Ramos (cell line): Measurements from ENCODE around the gene PTPRJ.
"Not testable (repeated sequence)": the region's sequence is repeated elsewhere in the genome, so short reads cannot be mapped to it uniquely, and the experiment has no call there.

Source experiments
- in situ Hi-C: fragments of 300-500 bp; cut with MboI; formaldehyde crosslinking; loops from one replicate; pipeline ENCODE4 v1.14.3; 2022; ENCODE audit warnings: low sequenced_read_pairs; ENCODE audit not compliant: unreplicated experiment

Gene PTPRJ

DNA sequence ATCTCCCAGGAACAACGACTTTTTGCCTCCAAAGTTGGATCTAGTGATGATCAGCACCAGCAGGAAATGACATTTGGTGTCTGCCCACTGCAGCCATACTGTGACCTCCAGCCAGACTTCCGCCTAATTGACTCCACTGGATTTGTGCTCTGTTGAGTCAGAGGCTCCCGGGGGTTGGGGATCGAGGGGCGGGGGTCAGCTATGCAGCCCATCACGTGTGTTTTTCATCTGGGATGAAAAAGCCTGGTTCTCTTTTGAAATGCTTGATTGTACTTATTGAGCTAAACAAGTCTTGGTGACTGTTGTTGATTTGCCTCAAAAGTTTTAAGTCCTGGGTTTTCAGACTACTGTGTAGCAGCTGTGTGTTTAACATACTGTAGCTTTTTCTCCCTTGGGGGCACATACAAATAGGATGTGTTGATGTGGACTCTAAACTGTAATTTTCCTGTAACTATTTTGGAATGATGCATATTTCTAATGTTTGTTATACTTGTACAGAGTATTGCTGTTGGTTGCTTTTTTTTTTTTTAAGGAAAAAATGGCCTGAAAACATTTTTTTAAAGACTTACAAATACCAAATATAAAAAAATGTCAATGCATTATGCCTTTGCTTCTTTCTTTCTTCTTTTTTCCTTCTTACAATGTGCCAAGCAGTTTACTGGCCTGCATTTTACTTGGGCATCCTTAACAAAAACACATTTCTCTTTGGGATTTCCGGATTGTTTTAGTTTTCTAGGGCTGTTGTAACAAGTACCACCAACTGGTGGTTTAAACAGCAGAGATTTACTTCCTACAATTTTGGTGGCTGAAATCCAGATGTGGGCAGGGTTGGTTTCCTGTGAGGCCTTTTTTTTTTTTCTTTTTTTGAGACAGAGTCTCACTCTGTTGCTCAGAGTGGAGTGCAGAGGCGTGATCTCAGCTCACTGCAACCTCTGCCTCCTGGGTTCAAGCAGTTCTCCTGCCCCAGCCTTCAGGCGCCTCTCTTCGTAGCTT is 190.2 kb downstream of the PTPRJ start:
- in situ Hi-C loops = no loop called here

DNA sequence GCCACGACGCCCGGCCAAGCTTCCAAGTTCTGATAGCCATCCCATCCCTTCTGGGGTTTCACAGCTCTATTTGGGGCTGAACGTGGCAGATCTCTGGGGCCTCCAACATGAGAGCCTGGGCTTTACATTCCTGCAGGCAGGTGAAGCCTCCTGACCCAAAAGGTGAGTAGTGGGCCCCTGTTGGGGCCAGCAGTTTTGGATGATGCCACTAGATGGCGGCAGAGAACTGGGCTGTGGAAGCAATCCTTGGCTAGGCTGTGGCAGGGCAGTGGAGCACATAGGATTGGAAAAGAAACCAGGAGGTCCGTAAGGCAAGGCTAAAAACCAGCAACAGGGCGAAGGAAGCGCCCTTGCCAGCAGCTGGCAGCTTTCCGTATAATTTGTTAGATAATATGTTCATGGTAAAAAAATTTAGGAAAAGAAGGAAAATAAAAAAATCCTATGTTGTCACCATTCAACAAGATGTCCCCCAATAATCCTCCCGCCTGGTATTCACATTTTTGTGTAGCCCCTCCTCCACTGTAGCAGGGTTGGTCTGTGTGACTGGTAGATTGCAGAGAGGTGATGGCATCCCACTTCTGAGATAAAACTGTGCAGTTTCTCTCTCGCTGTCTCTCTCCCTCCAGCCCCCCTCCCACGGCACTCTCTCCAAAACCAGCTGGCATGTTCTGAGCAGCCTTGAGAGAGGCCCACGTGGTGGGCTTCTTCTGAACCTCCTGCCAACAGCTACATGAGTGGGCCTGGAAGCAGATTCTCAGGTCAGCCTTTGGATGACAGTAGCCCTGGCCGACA is 192.7 kb downstream of the PTPRJ start:
- in situ Hi-C loops = no loop called here

DNA sequence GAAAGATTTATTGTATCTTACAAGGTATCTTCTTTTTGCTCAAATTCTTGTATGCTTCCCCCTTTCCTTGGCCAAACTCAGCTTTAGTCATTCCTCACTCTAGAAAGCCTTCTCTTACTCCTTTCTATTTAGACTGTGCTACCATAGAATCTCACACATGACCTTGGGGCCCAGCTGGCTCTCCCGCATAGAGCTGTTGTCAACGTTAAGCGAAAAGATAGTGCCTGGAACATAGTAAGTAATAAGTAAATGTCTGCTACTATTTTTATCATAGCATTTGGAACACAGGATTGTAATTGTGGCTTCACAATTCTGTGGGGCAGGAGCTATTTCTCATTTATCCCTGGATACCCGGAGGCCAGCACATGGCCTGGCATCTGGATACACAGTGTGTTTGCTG is 197.3 kb downstream of the PTPRJ start:
- in situ Hi-C loops = no loop called here

DNA sequence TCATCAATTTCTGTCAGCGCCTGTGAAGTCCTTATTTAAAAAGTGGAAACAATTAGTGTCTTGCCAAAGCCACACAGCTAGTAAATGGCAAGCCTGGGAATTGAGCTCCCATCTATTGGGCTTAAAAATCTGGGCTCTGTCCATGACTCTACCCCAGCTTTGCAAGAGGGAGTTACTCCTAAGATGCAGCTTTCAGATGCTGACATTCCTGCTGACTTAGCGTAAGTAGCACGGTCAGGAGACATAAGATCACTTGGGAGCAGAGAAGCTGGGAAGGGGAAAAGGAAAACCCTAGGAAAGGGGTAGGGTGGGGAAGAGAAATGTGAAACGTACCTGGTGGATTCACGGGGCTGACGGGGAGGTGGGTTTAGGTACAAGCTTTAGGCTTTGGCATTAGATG is 200.3 kb downstream of the PTPRJ start:
- in situ Hi-C loops = no loop called here

DNA sequence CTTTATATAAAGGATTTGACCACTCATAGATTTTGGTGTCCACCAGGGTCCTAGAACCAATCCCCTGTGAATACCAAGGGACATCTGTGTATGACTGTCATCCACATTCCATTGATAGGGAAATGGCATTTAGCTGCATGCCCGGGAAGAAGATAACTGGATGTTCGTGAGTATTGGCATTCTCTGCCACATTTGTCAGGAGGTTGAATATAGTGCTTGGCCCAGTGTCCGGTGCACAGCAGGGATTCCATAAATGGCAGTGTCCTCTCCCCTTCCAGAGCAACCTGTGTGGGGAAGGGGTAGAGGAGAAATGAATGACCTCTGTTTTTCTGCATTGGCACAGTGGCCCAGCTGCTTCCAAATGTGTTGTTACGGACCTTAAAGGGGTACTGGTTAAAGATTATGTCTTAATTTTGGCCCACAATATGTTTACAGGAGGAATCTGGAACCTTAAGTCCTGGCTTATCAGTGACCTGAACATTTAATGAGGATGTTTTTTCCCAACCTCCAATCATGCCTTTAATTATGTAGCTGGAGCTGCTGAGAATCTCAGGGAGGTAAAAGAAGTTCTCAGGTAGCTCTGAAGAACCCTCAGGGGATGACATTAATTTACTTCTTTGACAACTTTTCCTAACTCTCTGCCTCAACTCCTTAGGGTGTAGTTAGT is 202.6 kb downstream of the PTPRJ start:
- in situ Hi-C loops = no loop called here

DNA sequence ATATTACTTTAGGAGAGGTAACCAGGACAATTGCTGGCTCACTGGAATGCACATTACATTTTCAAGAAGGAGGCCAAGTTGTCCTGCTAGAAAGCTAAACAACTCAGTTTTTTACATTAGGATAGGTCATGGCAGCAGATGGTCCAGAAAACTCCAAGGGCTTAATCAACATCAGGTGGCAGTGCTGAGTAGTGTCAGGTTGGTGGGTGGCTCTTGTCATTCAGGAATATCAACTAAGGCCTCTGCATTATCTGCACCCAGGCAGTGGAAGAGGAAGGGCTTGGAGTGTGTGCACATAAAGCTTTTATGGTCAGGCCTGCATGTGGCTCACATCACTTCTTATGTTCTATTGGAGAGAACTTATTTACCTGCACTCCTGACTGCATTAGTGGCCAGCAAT is 204.1 kb downstream of the PTPRJ start:
- in situ Hi-C loops = no loop called here

DNA sequence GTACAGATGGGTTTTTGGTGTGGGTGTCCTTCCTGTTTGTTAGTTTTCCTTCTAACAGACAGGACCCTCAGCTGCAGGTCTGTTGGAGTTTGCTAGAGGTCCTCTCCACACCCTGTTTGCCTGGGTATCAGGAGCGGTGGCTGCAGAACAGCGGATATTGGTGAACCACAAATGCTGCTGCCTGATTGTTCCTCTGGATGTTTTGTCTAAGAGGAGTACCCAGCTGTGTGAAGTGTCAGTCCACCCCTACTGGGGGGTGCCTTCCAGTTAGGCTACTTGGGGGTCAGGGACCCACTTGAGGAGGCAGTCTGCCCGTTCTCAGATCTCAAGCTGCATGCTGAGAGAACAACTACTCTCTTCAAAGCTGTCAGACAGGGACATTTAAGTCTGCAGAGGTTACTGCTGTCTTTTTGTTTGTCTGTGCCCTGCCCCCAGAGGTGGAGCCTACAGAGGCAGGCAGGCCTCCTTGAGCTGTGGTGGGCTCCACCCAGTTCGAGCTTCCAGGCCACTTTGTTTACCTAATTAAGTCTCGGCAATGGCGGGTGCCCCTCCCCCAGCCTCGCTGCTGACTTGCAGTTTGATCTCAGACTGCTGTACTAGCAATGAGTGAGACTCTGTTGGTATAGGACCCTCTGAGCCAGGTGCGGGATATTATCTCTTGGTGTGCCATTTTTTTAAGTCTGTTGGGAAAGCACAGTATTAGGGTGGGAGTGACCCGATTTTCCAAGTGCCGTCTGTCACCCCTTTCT is 210.7 kb downstream of the PTPRJ start:
- in situ Hi-C loops = not testable (repeated sequence)

DNA sequence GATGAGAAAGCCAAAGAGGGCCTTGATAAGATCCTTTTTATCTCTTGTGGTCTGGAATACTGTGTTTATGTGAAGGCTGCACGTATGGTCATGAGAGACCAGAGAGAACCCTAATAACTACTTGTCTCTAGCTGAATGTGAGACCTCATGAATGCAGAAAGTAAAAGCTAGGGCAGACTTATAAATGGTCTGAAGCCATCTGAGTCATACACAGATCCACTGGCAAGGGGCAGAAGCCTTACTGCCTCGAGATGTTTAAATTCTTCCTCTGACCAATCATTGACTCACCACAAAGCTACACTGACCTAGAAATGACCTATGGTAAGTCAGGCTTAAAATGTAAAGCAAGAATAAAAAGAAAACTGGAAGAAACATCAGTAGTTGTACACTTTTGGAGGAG is 213.5 kb downstream of the PTPRJ start:
- in situ Hi-C loops = no loop called here

DNA sequence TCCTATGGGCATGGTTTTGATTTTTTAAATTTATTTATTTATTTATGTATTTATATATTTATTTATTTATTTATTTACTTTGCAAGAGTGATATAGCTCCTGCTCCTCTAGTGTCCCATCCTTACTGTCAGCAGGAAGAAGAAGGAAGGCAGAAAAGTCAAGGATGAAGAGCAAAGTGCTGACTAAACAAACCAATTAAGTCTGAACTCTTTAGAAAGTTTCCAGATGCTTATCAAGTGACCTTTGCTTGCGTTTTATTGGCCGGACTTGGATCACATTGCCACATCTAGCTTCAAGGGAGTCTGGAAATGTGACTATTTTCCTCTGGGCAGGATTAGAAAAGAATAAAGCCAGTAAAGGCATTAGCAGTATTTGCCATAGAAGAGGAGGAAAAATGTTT is 227.5 kb downstream of the PTPRJ start:
- in situ Hi-C loops = no loop called here

DNA sequence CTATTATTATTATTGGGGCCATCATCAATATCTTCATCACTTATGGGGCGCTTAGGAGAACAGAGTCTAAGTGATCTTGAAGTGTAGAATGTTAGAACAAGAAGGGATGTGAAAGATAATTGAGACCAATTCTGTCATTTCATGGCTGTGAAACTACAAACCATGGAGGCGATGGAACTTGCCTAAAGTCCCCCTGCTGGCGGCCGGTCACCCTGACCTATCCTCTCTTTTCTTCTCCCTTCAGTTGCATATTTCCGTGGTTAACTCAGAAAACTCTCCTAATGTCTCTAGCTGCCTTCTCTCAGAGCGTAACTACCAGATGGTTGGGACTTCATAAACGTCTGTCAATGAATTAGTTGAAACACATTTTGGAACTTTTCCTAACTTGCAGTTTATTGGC is 229.7 kb downstream of the PTPRJ start:
- in situ Hi-C loops = no loop called here

DNA sequence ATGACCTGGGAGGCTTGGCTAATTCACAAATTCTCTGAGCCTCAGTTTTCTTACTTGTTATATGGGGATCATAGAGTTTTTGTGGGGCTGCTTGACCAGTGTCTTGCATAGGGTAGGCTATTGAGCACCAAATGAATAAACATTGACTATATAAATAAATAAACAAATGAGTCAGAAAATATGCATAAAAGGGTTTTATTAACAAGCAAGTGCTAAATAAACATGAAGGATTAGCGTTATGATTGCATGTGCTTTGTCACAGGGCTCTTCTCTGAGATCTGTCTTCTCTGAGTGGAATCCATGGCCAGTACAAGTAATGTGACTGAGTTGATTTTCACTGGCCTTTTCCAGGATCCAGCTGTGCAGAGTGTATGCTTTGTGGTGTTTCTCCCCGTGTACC is 236.2 kb downstream of the PTPRJ start, which contains the start of gene OR4B1:
OR4B1 (plus strand) TSS at position 301 of the 400 bp plus-strand sequence; CDS start at position 301, 0 bp downstream.
- in situ Hi-C loops = no loop called here
